H7 (cell line): ENCODE results near the gene KLRC3. TPM values are rescaled to one million over a fixed set of nuclear protein-coding genes. Genes with fewer than 3 reads are reported as not detected.
"Not testable (repeated sequence)": the region's sequence is repeated elsewhere in the genome, so short reads cannot be mapped to it uniquely, and the experiment has no call there.

Experiments used
- DNase-seq: peaks from one replicate; pipeline ENCODE4 v3.0.0; 2012
- H3K27me3 ChIP-seq: 2 replicates; pipeline ENCODE4 v1.6.0; 2011; ENCODE audit warnings: mild to moderate bottlenecking, low read length; ENCODE audit not compliant: control insufficient read depth, insufficient read depth
- H3K36me3 ChIP-seq: replicated peaks from 2 replicates; pipeline ENCODE4 v1.5.1; 2011; ENCODE audit warnings: low read length; ENCODE audit not compliant: control insufficient read depth, insufficient read depth
- H3K4me3 ChIP-seq: 2 replicates; pipeline ENCODE4 v1.5.1; 2011; ENCODE audit warnings: low read depth, mild to moderate bottlenecking, control low read depth, low read length, moderate library complexity; ENCODE audit not compliant: insufficient read depth
- total RNA-seq: library from RNA; depleted of rRNA; stranded (reverse); fragments of >200 nt; shearing (Covaris generic); gene quantifications from 2 replicates; pipeline ENCODE4 v1.2.3, GENCODE V29; 2014

The KLRC3 gene
- total RNA-seq, 1 experiment from 2014 or later = not detected

DNA sequence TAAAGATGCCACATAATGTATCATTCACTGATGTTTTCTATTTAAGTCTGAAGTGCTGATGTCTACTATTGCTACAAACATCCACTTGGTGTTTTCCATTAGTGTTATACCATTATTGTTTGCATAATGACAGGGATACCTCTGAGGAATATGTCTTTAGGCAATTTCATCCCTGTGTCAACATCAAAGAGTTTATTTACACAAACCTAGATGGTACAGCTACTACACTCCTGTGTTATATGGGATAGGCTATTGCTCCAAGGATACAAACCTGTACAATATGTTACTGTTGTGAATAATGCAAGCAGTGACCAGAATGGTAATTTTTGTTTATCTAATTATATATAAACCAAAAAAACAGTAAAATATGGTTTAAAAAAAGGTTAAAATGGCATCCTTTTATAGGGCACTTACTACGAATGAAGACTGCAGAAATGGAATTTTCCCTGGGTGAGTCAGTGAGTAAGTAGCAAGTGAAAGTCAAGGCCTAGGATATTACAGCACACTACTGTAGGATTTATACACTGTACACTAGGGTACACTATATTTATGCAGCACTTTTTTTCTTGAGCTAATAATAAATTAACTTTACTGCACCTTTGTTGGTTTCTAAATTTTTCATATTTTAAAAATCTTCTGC is 4.0 kb upstream of the KLRC3 start:
- DNase-seq, H3K4me3 ChIP-seq, H3K36me3 ChIP-seq, H3K27me3 ChIP-seq: not testable (repeated sequence)

DNA sequence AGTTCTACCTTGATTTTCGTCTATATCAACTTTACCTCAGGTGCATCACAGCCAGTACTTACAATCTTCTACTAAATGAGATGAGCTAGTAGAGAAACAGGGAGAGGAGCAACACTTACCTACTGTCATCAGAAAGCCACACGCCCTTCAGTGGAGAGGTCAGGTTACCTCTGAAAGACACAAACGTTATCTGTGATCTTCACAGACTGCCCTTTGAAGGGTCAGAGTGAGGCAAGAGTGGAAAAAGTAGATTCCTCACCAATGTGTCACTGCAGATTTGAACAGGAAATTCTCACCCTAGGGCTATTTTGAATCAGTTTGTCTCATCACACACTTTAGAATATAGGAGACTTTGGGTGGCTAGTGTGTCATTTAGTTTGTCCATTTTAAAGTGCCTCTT is 1.8 kb upstream of the KLRC3 start:
- H3K4me3 ChIP-seq, H3K27me3 ChIP-seq, DNase-seq, H3K36me3 ChIP-seq: not testable (repeated sequence)

DNA sequence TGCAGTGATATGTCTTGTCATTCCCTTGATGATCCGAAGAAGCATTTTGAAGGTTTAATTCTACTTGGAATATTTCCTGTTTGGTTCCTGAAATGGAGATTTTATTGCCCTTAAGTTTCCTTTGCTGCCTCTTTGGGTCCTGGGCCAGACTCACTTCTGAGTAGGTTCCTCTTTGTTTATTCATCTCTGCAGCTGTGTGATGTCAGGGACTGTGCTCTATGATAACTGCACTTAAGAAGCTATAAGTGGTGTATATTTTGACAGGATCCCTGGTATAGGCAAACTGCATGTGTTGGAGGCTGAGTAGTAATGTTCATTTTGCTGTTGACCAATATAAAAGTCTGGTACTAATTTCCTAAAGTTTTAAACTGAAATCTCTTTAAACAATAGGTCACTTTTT is 11.0 kb downstream of the KLRC3 start, which contains the start of gene KLRC4:
Gene KLRC4, minus strand, starts transcription at position 366 of the 400 bp plus-strand sequence. Its CDS starts 182 bp downstream, at position 184.
- DNase-seq = no peak
- no peak within 1 kb of the TSS for H3K4me3 ChIP-seq
- H3K27me3 ChIP-seq = no peaks in the 10 kb centered on the region
- no peaks in the 10 kb centered on the region for H3K36me3 ChIP-seq

GRCh38 chr12:10408842-10409241 is 11.6 kb downstream of the KLRC3 start:
- no peaks in the 10 kb centered on the region for H3K27me3 ChIP-seq
- H3K36me3 ChIP-seq = no peaks in the 10 kb centered on the region
- H3K4me3 ChIP-seq = no peak overlapping the region
- no peak for DNase-seq

DNA sequence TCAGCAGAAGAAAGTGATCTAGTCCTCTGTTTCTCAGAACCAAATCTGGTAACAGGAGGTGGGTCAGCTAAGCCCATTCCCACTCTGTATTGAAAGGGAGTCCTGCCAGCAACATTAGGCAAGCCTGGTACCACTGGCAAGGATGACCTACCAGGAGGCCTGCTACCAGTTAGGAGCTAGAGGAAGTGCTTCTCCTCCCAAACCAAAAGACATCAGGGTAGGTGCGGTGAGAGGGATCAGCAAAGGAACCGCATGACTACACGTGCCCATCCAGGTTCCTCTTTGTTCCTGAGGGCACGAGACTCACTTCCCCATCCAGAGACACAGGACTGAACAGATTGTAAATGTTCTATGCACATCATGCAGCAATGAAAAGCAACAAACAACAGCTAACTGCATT is 13.7 kb downstream of the KLRC3 start:
- Histone ChIP-seq H3K4me3 (no peak overlapping the region), H3K36me3 (no peaks in the 10 kb centered on the region), H3K27me3 (no peaks in the 10 kb centered on the region)
- DNase-seq = no peak

GRCh38 chr12:10405294-10405693 is 15.1 kb downstream of the KLRC3 start:
- Histone ChIP-seq H3K36me3 (no peaks in the 10 kb centered on the region), H3K27me3 (no peaks in the 10 kb centered on the region), H3K4me3 (no peak overlapping the region)
- no peak for DNase-seq

GRCh38 chr12:10404798-10405197 is 15.6 kb downstream of the KLRC3 start:
- DNase-seq = no peak
- no peak overlapping the region for H3K4me3 ChIP-seq
- no peaks in the 10 kb centered on the region for H3K27me3 ChIP-seq
- no peaks in the 10 kb centered on the region for H3K36me3 ChIP-seq

- no peaks in the 10 kb centered on the region for H3K36me3 ChIP-seq
- no peak overlapping the region for H3K4me3 ChIP-seq
- H3K27me3 ChIP-seq = no peaks in the 10 kb centered on the region
- DNase-seq = no peak
Observed at GRCh38 chr12:10400829-10401228, 19.6 kb downstream of the KLRC3 start.

- H3K4me3 ChIP-seq = no peak overlapping the region
- no peaks in the 10 kb centered on the region for H3K27me3 ChIP-seq
- no peaks in the 10 kb centered on the region for H3K36me3 ChIP-seq
- no peak for DNase-seq
Observed at GRCh38 chr12:10398168-10398567, 22.2 kb downstream of the KLRC3 start.

DNA sequence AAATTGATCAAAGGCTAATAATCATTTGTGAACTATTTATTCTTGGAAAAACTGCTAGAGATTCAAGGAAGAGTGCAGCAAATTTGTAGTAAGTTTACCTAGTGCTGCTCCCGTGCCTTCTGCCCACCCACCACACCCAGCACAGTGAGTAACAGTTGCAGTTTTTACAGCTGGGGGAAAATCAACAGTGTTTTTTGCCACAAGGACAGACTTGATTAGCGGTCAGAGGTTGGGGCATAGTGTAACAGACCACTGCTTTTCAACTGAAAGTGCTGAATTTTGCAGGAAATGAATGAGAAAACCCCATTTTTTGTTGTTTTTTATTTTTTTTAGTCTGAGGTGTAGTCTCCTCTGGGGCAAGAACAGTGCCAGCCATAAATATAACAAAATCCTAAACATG is 23.1 kb downstream of the KLRC3 start:
- Histone ChIP-seq H3K27me3 (no peaks in the 10 kb centered on the region), H3K4me3 (no peak overlapping the region), H3K36me3 (no peaks in the 10 kb centered on the region)
- DNase-seq = no peak

- not testable (repeated sequence) for H3K36me3 ChIP-seq, H3K27me3 ChIP-seq, DNase-seq
- peak overlapping the region; percentile 12; the same call in 1 of the 2 replicates for H3K4me3 ChIP-seq
Observed at GRCh38 chr12:10396176-10396575, 24.2 kb downstream of the KLRC3 start.

- no peaks in the 10 kb centered on the region for H3K27me3 ChIP-seq
- H3K36me3 ChIP-seq = no peaks in the 10 kb centered on the region
- no peak overlapping the region for H3K4me3 ChIP-seq
- no peak for DNase-seq
Observed at GRCh38 chr12:10395390-10395998, 24.9 kb downstream of the KLRC3 start.

DNA sequence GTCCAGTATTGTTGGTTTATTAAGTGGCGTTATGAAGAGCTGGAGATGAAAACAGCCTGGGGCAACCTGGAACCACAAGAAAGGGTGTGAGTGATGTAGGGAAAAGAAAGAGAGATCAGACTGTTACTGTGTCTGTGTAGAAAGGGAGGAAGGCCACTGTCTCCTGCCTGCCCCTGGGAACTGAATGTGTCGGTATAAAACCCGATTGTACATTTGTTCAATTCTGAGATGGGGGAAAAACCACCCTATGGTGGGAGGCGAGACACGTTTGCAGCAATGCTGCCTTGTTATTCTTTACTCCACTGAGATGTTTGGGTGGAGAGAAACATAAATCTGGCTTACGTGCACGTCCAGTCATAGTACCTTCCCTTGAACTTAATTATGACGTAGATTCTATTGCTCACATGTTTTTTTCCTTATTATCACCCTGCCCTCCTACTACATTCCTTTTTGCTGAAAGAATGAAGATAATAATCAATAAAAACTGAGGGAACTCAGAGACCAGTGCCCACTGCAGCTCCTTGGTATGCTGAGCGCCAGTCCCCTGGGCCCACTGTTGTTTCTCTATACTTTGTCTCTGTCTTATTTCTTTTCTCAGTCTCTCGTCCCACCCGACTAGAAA is 25.8 kb downstream of the KLRC3 start:
- not testable (repeated sequence) for H3K36me3 ChIP-seq, DNase-seq, H3K27me3 ChIP-seq

DNA sequence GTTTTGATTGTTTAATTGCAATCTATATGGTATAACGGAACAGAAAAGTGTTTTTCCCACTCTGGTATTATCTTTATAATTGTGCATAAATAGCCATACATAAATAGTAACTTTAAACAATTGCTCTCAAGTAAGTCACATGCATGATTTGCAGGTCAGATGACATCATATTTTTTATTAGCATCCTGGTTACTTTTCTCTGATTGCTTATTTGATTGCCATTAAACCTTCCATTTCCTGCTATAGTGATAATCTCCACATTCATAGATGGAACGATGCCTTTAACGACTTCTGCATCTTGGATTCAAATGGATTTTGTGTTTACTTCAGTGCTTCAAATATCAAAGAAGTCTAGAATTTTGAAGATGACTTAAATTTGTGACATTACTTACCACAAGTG is 27.1 kb downstream of the KLRC3 start:
- Histone ChIP-seq H3K36me3 (no peaks in the 10 kb centered on the region), H3K4me3 (no peak overlapping the region), H3K27me3 (no peaks in the 10 kb centered on the region)
- DNase-seq = no peak

More for the DNA sequence above, 25.8 kb downstream of the KLRC3 start:
- H3K4me3 ChIP-seq = not testable (repeated sequence)

GRCh38 chr12:10392394-10392930 is 27.9 kb downstream of the KLRC3 start:
- no peak for DNase-seq
- Histone ChIP-seq H3K4me3 (no peak overlapping the region), H3K27me3 (no peaks in the 10 kb centered on the region), H3K36me3 (no peaks in the 10 kb centered on the region)
